Ovary (tissue), 3 donors: ENCODE results near the gene MPP7.

Source experiments
- EP300 ChIP-seq: sonication (generic); formaldehyde crosslinking; IDR thresholded peaks from one replicate; pipeline ENCODE4 v1.6.1; 2017; ENCODE audit warnings: antibody characterized with exemption
- POLR2A ChIP-seq: fragments of 450-650 bp; IDR thresholded peaks from one replicate; pipeline ENCODE4 v1.6.1; 2017; ENCODE audit warnings: antibody characterized with exemption, mild to moderate bottlenecking, moderate library complexity
- TF ChIP-seq, protein P1 (sequence below), 3 donors: fragments of 450-650 bp in 2 of 3; fragments of 200-600 bp in 1 of 3; IDR thresholded peaks; one replicate each; pipeline versions ENCODE4 v1.5.1 to v1.8.0; 2016 to 2022; ENCODE audit warnings: antibody characterized with exemption in 3 of 3, mild to moderate bottlenecking in 1 of 3
- donor health status: DM: no; HTN: no; CAD: no.

DNA sequence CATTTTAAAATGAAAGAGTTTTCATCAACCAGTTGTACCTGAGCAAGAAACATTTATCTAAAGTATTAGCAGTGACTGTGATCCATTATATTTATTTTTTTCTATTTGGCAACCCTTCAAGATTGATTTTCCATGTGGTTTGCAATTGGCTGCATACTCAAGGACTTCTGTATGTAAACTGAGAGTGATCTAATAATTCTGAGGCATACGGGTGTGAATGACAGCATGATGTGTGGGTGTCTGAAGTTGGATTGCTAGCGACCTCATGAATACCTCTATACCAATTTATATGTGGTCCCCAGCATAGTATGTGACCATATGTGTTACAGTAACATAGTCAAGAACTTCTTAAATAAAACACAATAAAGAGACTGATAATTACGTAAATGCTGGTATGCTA, 8.2 kb upstream of the MPP7 start:
- TF ChIP-seq POLR2A, result no peak
- TF ChIP-seq, protein P1, sequence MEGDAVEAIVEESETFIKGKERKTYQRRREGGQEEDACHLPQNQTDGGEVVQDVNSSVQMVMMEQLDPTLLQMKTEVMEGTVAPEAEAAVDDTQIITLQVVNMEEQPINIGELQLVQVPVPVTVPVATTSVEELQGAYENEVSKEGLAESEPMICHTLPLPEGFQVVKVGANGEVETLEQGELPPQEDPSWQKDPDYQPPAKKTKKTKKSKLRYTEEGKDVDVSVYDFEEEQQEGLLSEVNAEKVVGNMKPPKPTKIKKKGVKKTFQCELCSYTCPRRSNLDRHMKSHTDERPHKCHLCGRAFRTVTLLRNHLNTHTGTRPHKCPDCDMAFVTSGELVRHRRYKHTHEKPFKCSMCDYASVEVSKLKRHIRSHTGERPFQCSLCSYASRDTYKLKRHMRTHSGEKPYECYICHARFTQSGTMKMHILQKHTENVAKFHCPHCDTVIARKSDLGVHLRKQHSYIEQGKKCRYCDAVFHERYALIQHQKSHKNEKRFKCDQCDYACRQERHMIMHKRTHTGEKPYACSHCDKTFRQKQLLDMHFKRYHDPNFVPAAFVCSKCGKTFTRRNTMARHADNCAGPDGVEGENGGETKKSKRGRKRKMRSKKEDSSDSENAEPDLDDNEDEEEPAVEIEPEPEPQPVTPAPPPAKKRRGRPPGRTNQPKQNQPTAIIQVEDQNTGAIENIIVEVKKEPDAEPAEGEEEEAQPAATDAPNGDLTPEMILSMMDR (IDR thresholded peaks at IDR 0.05), result no peak
- no peak for TF ChIP-seq EP300
